HG03280 (cell line): Measurements from ENCODE around the gene YJEFN3.

Source experiments
- ATAC-seq: cut with Tn5 transposase; IDR thresholded peaks from one replicate; pipeline ENCODE4 v1.9.1; 2021; ENCODE audit warnings: mild to moderate bottlenecking, moderate library complexity; ENCODE audit not compliant: unreplicated experiment

Gene YJEFN3

DNA sequence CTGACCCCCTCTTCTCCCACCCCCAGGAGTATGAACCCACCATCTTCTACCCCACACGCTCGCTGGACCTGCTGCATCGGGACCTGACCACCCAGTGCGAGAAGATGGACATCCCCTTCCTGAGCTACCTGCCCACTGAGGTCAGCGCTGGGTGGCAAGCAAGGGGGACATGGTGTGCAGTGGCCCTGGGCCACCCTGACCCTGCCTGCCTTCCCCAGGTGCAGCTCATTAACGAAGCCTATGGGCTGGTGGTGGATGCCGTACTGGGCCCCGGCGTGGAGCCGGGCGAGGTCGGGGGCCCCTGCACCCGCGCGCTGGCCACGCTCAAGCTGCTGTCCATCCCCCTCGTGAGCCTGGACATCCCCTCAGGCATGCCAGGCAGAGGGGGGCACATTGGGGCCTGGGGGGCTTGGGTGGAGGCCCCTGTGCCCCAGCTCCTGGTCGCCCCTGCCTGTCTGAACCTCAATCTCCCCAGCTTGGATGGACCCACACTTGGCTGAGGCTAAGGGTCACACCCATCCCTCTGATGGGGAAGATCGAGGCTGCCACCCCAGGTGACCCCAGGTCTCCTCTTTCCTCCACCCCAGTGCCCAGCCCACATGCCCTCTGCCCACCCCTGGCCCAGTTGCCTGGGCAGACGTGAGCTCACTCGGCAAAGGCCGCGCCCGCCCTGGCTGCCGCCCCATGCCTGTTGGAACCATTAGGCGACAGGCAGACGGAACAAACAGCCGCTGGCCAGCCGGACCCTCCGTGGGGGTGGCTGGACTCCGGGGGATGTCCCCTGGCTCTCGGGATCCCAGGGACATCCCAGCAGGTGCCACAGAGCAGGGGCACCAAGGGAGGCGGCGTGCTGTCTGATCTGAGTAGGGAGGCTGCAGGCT, 6.8 kb downstream of the YJEFN3 start:
- ATAC-seq = no peak

DNA sequence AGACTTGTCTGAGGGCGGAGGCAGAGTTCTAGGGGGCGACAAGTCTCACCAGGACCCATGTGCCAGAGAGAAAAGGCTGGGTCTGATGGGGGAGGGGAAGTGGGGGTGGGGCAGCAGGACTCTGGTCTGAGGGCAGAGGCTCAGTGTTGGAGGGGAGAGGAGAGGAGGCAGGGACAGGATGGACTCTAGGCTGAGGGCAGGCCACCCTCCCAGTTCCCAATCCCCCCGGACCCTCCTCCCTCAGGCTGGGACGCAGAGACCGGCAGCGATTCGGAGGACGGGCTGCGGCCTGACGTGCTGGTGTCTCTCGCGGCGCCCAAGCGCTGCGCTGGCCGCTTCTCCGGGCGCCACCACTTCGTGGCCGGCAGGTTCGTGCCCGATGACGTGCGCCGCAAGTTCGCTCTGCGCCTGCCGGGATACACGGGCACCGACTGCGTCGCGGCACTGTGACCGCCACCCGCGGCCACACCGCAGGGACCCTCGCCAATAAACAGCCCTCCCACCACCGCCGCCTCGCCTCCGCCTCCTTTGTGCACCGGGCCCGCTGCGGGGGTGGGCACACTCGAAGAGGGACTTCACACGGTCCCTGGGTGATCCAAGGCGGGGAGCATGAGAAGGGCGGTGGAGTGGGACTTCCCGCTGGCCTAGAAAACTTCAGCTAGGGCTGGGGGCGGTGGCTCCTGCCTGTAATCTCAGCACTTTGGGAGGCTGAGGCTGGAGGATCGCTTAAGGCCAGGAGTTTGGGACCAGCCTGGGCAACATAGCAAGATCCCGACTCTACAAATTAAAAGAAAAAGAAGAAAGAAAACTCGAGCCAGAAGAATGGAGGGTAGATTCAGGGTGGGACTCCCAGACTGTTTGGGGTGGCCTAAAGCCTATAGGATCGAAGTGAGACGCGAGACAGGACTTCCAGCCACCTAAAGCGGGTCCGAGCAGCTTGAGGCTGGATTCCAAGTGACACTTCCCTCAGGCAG, 8.7 kb downstream of the YJEFN3 start:
- ATAC-seq = no peak

DNA sequence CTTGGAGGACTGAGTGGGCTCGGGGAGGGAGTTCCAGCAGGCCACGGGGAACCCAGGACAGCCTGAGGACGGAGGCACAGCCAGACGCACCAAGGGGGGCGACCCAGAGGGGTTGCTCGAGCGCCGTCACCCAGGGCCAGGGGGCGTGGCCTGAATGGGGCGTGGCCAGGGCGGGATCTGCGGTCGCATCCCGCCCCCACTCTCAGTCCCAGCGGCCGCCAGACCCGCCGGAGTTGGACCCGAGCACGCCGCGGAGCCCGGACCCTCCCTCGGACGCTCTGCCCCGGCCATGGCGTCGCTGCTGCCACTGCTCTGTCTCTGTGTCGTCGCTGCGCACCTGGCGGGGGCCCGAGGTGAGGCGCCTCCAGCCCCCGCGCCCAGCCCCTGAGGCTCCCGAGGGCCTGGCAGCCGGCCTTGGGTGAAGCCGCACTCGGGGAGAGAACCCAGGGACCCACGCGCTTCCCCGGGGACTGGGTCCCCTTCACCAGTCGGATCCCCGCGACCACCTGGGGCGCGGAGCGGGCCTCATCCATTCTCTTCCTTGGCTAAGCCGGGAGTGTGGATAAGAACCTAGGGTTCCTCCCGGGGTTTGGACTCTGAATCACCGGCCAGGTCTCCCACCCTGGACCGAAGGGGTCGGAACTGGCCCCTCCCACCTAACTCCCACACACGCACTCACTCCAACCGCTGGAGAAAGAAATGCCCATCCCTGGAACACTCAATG, 9.5 kb downstream of the YJEFN3 start, which contains the start of gene CILP2:
TSS of gene CILP2 (plus strand) at position 205 of the 724 bp plus-strand sequence. CDS start at position 290, 85 bp downstream.
- ATAC-seq = no peak

DNA sequence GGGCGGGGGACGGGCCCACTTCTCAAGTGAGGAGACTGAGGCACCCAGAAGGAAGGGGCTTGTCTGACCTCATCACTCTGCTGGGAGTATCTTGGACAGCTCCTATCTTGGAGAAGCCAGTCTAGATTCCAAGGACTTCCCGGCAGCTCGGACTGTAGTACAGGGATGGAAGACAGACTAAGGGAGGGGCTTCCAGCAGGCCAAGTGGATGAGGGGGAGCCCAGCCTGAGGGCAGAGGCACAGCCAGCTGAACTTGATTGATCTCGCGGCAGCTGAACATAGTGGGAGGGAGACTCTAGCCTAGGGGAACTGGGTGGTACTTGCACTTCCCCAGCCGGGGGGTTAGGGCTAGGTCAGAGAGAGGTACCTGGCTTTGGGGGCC, 10.1 kb downstream of the YJEFN3 start:
- ATAC-seq = no peak

DNA sequence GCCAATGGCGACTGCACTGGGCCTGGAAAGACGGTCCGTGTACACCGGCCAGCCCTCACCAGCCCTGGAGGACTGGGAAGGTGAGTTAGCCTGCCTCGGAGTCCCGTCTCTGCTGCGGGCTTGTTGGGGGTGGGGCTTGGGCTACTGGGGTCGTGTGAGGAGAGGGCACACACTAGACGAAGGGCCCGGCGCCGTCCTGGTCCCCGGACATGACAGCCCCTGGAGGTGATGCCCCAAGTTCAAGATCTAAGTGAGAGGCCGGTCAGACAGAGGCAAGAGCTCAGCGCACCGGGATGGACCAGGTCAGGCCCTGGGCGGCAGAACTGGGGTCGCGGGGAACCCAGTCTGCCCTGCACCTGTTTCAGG, 11.0 kb downstream of the YJEFN3 start:
- no peak for ATAC-seq

DNA sequence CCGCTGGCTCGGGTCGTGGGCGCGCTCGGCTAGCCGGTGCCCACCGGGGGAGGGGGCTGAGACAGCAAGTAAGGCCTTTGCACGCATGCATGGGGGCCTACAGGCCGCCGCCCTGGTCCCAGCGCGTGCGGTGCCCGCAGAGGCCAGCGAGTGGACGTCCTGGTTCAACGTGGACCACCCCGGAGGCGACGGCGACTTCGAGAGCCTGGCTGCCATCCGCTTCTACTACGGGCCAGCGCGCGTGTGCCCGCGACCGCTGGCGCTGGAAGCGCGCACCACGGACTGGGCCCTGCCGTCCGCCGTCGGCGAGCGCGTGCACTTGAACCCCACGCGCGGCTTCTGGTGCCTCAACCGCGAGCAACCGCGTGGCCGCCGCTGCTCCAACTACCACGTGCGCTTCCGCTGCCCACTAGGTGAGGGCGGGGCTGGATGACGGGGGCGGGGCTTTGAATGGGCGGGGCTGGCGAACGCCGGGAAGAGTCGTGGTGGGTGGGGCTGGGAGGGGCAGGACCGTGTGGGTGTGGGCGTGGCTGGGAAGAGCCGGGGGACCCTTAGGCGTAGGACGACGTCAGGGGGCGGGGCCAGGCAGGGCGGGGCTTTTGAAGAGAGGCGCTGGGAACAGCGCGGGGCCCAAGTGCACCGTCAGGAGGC, 11.5 kb downstream of the YJEFN3 start:
- ATAC-seq = no peak

DNA sequence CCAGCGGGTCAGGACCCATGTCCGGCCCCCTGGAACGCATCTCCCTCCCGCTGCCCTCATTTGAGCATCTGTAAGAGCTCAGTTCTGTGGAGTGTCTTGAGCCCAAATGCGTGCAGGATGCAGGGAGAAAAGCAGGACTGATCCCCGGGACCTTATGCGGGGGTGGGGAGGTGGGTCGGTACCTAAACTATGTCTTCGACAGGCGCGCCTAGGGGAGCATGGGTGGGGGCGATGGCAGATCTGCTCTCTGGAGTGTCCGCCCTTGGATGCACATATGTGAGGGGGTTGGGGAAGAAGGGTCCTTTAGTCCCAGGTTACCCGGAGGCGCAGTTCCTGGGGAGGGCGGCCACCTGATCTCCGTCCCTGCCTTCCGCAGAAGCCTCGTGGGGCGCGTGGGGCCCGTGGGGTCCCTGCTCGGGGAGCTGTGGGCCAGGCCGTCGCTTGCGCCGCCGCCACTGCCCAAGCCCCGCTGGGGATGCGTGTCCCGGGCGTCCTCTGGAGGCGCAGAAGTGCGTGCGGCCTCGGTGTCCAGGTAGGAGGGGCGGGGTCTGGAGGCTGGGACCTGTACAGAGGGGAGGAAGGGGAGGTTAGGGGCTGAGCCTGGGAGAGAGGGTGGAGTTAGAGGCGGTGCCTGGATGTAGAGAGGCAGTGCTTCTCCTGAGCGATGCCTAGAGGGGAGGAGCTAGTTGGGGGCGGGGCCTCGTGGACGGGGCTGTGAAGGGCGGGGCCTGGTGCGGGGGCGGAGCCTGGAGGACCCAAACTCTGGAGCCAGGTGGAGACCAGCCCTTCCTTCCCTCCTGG, 12.2 kb downstream of the YJEFN3 start:
- ATAC-seq = no peak

DNA sequence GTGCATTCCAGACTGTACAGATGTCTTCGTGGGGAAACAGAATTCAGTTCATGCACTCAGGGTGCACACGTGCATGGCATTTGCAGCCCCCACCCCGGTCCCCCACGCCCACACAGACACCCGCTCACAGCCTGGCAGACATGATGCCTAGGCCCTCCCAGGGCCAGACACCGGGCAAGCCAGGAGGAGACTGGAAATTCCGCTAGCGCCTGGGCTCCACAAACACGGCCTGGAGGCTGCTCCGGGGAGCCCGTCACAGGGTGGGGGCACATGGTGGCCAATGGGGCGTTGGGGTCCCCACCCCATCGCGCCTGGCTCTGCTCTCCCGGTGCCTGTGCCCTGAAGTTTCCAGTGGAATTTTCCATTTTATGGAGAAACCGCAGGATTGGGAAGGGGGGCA, 12.9 kb downstream of the YJEFN3 start:
- ATAC-seq = no peak

DNA sequence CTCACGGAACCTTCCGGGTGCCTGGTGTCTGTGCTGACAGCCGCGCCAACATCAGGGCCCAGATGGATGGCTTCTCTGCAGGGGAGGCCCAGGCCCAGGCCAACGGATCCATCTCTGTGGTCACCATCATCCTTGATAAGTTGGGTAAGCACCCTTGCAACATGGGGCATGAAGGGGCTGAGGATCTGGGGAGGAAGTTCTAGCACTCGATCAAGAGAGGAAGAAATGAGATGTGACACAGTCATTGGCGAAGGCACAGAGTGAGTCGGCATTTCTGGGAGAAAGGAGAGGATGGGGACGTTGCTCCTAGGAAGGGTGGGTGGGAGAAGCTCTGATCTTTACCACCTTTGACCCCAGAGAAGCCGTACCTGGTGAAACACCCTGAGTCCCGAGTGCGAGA, 13.8 kb downstream of the YJEFN3 start:
- no peak for ATAC-seq

DNA sequence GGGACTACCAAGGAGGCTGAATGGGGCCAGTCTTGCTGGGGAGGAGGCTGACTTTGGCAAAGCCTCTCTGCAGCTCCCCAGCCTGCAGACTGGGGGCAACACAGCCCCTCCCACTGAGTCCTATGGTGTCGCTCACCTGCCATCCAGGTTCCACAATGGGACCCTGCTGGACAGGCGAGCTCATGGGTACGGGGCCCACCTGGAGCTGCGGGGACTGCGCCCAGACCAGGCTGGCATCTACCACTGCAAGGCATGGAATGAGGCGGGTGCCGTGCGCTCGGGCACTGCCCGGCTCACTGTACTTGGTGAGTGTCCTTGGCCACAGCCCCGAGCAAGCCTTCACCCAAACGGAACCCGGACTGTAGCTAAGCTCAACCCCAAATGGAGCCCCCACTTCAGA, 14.4 kb downstream of the YJEFN3 start:
- ATAC-seq = no peak

DNA sequence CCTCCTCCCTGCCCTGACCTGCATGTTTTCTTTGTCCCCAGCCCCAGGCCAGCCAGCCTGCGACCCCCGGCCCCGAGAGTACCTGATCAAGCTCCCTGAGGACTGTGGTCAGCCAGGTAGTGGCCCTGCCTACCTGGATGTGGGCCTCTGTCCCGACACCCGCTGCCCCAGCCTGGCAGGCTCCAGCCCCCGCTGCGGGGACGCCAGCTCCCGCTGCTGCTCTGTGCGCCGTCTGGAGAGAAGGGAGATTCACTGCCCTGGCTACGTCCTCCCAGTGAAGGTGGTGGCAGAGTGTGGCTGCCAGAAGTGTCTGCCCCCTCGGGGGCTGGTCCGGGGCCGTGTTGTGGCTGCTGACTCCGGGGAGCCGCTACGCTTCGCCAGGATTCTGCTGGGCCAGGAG, 14.9 kb downstream of the YJEFN3 start:
- ATAC-seq = no peak

DNA sequence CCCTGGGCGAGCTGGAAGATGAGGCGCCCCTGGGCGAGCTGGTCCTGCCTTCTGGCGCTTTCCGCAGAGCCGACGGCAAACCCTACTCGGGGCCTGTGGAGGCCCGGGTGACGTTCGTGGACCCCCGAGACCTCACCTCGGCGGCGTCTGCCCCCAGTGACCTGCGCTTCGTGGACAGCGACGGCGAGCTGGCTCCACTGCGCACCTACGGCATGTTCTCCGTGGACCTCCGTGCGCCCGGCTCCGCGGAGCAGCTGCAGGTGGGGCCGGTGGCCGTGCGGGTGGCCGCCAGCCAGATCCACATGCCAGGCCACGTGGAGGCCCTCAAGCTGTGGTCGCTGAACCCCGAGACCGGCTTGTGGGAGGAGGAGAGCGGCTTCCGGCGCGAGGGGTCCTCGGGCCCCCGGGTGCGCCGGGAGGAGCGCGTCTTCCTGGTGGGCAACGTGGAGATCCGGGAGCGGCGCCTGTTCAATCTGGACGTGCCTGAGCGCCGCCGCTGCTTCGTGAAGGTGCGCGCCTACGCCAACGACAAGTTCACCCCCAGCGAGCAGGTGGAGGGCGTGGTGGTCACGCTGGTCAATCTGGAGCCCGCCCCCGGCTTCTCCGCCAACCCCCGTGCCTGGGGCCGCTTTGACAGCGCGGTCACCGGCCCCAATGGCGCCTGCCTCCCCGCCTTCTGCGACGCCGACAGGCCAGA, 15.7 kb downstream of the YJEFN3 start:
- ATAC-seq = no peak

DNA sequence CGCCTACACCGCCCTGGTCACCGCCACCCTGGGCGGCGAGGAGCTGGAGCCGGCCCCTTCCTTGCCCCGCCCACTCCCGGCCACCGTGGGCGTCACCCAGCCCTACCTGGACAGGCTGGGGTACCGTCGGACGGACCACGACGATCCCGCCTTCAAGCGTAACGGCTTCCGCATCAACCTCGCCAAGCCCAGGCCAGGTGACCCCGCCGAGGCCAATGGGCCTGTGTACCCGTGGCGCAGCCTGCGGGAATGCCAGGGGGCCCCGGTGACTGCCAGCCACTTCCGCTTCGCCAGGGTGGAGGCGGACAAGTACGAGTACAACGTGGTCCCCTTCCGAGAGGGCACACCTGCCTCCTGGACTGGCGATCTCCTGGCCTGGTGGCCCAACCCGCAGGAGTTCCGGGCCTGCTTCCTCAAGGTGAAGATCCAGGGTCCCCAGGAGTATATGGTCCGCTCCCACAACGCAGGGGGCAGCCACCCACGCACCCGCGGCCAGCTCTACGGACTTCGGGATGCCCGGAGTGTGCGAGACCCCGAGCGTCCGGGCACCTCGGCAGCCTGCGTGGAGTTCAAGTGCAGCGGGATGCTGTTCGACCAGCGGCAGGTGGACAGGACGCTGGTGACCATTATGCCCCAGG, 16.4 kb downstream of the YJEFN3 start:
- no peak for ATAC-seq

DNA sequence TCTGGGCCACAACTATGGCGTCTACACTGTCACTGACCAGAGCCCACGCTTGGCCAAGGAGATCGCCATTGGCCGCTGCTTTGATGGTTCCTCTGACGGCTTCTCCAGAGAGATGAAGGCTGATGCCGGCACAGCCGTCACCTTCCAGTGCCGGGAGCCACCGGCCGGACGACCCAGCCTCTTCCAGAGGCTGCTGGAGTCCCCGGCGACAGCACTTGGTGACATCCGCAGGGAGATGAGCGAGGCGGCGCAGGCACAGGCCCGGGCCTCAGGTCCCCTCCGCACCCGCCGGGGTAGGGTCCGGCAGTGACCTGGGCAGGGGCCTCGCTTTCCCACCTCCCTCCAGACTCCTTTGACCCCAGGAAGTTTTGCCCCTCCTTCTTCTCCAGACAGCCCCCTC, 17.0 kb downstream of the YJEFN3 start:
- no peak for ATAC-seq

DNA sequence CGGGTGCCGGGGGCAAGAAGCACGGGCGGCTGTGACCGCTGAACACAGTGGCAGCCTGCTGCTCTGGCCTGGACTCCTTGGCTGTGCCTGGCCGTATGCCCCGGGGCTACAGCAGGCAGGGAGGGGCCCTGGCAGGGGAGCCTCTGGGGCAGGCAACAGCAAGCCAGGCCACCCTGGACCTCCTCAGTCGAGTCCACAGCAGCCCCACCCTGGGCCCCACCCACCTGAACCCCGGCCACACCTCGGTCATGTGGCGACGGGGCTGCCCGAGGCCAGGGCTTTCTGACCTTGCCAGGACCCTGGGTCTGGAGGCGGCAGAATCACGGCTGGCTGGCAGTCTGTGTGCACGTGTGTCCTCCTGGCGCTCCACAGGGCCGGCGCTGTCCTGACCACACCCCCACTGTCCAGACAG, 18.0 kb downstream of the YJEFN3 start:
- ATAC-seq = no peak

DNA sequence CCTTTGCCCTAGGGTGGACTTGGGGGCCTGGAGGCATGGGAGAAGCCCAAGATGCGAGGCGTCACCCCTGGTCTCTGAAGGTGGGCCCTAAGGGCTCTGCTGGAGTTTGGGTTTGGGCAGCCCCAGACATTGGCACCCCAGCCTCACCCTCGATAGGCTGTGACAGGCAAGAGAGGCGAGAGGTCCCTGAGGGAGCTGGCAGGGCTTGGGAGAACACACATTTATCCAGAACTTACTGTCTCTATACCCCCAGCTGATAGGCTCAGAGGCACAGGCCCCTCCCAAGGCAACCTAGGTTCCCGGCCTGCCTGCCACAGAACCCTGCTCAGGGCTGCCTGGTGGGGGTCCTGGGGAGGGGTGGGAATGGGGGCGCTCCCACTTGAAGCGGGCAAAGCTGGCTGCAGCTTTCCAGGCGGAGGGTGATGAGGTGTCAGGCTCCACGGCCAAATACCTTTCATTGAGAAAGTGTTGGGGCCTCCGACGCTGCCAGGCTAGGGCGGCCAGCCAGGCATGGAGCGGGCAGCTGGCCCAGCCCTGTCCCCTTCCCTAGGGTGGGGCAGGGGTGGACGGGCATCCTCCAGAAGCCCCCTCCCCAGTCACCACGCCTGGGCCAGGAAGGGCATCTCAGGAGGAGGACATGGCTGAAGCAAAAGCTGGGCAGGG, 19.1 kb downstream of the YJEFN3 start:
- no peak for ATAC-seq

DNA sequence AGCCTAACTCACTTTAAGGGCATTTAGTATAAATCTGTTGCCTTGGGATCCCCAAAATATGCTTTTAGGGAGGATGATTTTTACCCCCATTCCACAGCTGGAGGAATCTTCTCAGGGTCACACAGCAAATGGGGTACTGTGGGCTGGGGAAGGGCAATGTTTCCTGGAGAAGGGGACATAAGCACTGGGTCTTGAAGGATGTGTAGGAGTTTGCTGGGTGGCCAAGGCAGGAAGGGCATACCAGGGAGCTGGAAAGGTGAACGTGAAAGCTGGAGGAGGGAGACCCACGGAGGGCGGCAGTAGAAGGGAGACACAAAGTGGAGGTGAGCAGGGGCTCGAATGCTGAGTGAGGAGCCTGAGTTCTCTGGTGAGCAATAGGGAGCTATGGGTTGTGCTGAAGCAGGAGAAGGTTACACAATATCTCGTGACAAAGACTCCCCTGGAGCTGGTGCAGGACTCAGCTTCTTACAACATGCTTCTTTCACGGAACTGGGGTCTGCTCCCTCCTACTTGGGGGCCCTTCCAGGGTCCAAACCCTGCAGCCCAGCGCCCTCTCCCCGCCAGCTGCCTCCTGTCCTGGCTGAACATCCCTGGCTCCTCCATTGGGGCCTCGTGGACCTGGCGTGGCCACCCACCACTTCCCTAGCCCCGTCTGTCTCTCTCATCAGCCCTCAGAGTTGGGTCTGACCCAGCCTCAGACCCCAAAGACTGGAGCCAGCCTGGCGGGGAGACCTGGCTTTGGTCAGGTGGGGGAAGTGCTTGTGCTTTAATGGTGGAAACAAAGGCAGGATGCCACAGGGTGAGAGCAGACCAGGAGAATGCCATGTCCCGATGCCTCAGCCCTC, 20.4 kb downstream of the YJEFN3 start:
- ATAC-seq = no peak
